Measurements from ENCODE around the gene ARHGEF19. TPM values are rescaled to one million over a fixed set of nuclear protein-coding genes. Genes with fewer than 3 reads are reported as not detected.

The ARHGEF19 gene
- total RNA-seq, 1 donor from 2014 or later = 1.3 TPM

Other genes starting within 250 kb of the ARHGEF19 start
- gene ZBTB17, start 236.6 kb downstream of the ARHGEF19 start, total RNA-seq = 24.9 TPM
- gene SRARP, start 208.4 kb downstream of the ARHGEF19 start, total RNA-seq = not detected
- gene HSPB7, start 194.6 kb downstream of the ARHGEF19 start, total RNA-seq = 3,889 TPM
- 1.2 TPM for gene CLCNKA, start 190.6 kb downstream of the ARHGEF19 start, total RNA-seq
- gene CLCNKB, start 168.9 kb downstream of the ARHGEF19 start, total RNA-seq = 2.0 TPM
- gene FAM131C, start 139.0 kb downstream of the ARHGEF19 start, total RNA-seq = 3.0 TPM
- 26.1 TPM for gene EPHA2, start 56.6 kb downstream of the ARHGEF19 start, total RNA-seq
- gene CPLANE2, start 24.5 kb upstream of the ARHGEF19 start, total RNA-seq = 10.6 TPM
- gene FBXO42, start 139.8 kb upstream of the ARHGEF19 start, total RNA-seq = 14.1 TPM
- 101 TPM for gene SZRD1, start 154.6 kb upstream of the ARHGEF19 start, total RNA-seq
- not detected for gene SPATA21, start 224.8 kb upstream of the ARHGEF19 start, total RNA-seq
- 14.5 TPM for gene NECAP2, start 228.1 kb upstream of the ARHGEF19 start, total RNA-seq

Data from cardiac septum (tissue), 1 donor.